ENCODE measurements around the gene CD82.
"Not testable (repeated sequence)": the region's sequence is repeated elsewhere in the genome, so short reads cannot be mapped to it uniquely, and the experiment has no call there.

The CD82 gene

DNA sequence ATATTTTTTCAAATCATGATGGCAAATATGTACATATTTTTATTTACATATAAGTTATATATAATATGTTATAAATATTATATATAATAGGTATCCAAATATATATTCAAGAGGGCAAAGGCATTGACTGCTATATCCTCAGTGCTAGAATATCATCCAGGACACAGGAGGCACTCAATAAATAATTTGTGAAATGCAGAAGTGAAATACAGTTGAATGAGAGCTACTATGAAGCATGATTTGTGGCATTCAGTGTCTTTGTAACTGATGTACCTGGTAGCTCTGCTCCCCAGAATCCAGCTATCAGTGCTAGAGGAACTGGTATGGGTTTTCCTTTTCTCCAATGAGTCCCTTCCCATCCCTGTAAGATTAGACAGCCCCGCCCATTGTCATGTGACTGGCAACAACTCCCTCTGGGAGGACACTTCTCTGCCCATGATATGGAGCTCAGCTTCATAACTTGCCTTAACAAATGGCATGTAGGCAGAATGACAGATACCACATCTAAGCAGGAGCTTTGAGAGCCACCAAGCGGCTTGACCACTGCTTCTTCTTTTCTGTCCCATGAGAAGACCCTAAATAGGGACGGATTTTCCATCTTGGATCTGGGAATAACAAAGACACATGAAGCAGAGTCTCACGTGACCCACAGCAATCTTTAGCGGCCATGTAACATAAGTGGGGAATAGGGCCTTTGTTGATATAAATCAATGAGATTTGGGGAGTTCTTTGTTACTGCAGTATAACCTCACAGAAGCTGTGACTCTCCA lies 10.2 kb upstream of the CD82 start:
- no peak for DNase-seq (ENCODE audit: low read depth)
- no peak for TF ChIP-seq CTCF (conservative IDR thresholded peaks at IDR 0.05; ENCODE audit: low read depth, low read length)
- H3K4me3 ChIP-seq (ENCODE audit: low read depth, low read length): no peak overlapping the region

DNA sequence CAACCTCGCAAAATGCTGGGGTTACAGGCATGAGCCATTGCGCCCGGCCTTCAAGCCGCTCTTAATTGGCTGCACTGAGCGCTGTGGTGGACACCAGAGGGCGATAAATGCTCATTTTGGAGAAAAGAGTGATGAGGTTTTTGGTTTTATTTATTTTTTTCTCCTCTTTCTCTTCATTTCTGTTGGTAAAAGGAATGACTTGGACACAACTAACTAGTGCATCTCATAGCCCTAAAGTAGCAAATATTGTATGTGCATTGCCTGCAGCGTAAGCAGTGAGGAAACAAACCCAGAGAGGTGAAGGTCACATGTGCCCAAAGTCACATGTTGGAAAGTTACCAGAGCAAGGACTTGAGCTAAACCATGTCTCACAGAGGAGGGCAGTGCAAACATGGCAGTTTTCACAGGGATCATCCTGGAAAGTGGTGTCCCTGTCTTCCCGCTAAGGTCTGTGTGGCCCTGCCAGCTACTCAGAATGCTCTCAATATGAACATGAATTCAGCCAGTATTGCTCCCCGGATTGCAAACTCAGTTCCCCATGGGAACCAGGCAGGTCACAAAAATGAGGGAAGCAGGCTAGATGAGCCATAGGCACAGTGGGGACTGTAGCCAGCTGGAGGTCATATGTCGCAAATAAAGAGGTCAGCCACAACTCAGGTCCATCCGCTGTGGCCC lies 8.6 kb upstream of the CD82 start:
- H3K4me3 ChIP-seq (ENCODE audit: low read depth, low read length): no peak overlapping the region
- TF ChIP-seq CTCF (conservative IDR thresholded peaks at IDR 0.05; ENCODE audit: low read depth, low read length): peak; percentile 82
- DNase-seq (ENCODE audit: low read depth): peak; percentile 71

GRCh38 chr11:44557464-44557863 lies 8.0 kb upstream of the CD82 start:
- no peak for TF ChIP-seq CTCF (conservative IDR thresholded peaks at IDR 0.05; ENCODE audit: low read depth, low read length)
- no peak for DNase-seq (ENCODE audit: low read depth)

GRCh38 chr11:44559207-44559939 lies 6.1 kb upstream of the CD82 start:
- DNase-seq (ENCODE audit: low read depth): no peak
- no peak for TF ChIP-seq CTCF (conservative IDR thresholded peaks at IDR 0.05; ENCODE audit: low read depth, low read length)
- H3K4me3 ChIP-seq (ENCODE audit: low read depth, low read length): no peak overlapping the region

More at GRCh38 chr11:44557464-44557863, 8.0 kb upstream of the CD82 start:
- H3K4me3 ChIP-seq (ENCODE audit: low read depth, low read length): no peak overlapping the region

DNA sequence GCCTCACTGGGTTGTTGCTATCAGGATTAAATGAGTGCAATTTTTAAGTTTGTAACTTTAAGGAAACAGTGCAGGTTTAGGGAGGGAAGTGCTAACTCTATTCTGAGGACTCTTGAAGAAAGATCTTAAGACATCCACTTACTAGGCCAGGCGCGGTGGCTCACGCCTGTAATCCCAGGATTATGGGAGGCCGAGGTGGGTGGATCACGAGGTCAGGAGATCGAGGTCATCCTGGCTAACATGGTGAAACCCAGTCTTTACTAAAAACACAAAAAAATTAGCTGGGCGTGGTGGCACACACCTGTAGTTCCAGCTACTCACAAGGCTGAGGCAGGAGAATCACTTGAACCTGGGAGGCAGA lies 5.5 kb upstream of the CD82 start:
- DNase-seq (ENCODE audit: low read depth); H3K4me3 ChIP-seq (ENCODE audit: low read depth, low read length): not testable (repeated sequence)

GRCh38 chr11:44561275-44561805 lies 4.1 kb upstream of the CD82 start:
- no peak overlapping the region for H3K4me3 ChIP-seq (ENCODE audit: low read depth, low read length)
- no peak for TF ChIP-seq CTCF (conservative IDR thresholded peaks at IDR 0.05; ENCODE audit: low read depth, low read length)
- DNase-seq (ENCODE audit: low read depth): no peak

All from choroid plexus epithelial cell (primary cell).